ENCODE data around the gene GFOD1.
A peak's percentile ranks its signal among the peaks of the same experiment; 100 is the strongest.
"Not testable (repeated sequence)": the region's sequence is repeated elsewhere in the genome, so short reads cannot be mapped to it uniquely, and the experiment has no call there.

The GFOD1 gene

DNA sequence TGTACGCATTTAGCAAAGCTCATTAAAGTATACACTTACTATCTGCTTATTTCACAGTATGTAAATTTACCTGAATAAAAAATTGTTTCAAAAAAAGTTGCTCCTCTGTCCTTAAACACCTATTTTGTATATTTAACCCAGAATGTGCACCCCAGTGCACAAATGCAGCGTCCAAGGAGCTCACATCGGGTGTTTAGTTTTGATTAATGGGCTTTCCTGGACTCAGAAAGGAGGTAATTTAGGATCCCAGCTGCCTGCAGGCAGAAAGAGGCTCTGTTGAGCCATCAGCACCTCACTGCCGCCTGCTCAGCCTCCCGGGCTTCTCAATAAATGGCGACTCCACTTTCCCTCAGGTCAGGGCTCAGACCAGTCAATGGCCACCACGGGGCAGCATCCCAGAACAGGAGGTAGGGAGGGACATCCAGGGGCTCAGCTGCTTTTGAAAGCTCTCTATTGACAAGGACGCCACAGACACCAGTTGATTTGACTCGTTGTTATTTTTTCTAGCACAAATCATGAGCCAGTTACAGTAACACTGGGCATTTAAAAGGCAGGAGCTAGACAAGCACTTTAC, 88.9 kb downstream of the GFOD1 start:
- no peak for DNase-seq

DNA sequence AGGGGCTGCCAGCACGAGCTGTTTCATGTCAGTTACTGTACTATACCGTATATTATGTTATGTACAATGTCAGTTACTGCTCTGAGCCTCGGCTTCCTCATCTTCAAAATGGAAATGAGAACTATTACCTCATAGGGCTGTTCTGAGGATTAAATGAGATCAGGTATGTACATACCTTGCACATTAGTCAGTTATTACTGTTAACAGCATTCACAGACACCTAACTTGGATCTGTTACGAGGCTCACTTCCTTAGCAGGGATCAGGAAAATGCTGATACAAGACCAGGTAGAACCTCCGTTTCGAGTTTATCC, 89.4 kb downstream of the GFOD1 start:
- DNase-seq = no peak

- no peak for DNase-seq
These were observed 89.9 kb downstream of the GFOD1 start for GRCh38 chr6:13397359-13398068.

- no peak for DNase-seq
These were observed 91.1 kb downstream of the GFOD1 start for GRCh38 chr6:13396241-13396792.

DNA sequence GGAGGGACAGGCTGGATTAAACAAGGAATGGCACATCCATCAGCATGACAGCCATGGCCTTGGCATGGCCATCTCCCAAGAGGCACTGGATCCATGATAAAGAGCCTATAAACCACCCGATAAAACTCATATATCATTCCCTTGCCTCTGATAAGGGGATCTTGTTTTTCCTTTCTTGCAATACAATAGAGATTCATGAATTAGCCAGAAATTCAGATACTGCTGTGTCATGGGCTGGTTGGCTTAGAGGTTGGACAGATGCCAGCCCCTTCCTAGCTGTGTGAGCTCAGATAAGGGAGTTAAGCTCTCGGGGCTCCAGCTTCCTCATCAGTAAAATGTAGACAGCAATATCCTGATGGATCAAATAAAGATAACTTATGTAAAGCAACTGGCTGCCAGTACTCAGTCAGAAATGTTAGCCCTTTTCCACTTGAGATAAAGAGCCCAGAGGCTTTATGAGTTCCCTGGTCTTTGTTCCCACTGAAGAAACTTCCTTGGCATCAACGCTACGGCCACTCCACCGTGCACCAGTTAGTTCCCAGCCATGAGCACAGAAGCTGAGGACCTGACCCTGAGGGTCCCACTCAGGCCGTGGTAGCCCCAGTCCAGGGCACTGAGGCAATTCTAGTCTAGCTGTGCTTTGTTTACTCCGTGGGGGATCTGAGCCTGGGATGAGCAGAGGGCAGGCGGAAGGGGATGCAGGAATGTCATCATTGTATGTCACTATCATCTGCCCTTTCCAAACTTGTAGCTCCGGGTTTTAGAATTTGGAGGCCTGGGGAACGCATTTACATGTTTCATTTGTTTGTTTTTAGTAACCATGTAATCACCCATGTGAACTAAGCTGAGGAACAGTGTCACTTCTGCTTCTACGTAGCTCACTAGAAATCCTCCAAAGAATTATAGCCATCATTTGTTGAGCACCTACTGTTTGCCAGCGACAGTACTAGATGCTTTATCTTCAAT, 91.8 kb downstream of the GFOD1 start:
- no peak for DNase-seq

DNA sequence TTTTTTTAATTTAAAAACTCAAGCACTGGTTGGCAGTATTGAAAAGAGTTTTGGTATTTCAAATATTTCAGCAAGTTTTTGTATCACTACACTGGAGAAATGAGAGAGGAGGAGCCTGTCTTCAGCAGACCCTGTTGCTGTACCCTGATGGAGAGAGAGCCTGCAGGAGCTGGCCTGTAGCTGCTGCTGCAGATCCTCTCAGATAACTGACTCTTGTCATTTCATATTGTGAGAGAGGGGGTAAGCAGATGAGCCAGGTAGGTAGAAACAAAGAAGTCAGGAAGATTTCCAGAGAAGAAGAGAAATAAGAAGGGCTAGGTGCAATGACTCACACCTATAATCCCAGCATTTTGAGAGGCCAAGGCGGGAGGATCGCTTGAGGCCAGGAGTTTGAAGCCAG, 94.9 kb downstream of the GFOD1 start:
- no peak for DNase-seq

DNA sequence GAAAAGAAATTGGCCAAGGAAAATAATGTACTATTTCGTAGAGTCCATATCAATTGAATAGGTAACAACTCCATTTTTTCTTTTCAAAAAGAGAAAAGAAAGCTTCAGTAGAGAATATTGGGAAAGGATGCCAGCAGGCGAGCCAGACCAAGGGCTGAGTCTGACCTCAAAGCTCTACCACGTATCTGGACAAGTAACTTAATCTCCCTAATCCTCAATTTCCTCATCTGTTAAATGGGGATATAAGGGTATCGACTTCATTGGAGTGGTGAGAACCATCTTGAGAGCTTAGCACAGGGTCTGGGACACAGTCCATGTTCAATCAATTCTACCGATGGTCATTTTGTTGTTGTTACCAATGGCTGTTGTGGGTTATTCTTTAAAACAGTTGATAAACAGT, 95.9 kb downstream of the GFOD1 start:
- DNase-seq = no peak

DNA sequence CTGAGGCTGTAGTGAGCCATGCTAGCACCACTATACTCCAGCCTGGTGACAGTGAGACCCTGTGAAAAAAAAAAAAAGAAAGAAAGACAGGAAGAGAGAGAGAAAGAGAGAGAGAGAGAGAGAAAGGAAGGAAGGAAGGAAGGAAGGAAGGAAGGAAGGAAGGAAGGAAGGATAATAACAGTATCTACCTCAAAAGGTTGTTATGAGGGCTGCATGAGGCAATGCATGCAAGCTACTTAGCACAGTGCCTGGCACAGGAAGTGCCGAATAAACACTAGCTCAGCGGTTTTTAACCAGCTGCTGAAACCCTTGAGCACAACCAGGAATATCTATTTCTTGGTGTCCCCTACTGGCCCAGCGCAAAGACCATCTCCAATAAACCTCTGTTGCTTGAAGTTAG, 96.7 kb downstream of the GFOD1 start:
- no peak for DNase-seq

- DNase-seq = peak; percentile 7
These were observed 98.2 kb downstream of the GFOD1 start for GRCh38 chr6:13389237-13389636.

- not testable (repeated sequence) for DNase-seq
These were observed 98.6 kb downstream of the GFOD1 start for GRCh38 chr6:13388769-13389168.

DNA sequence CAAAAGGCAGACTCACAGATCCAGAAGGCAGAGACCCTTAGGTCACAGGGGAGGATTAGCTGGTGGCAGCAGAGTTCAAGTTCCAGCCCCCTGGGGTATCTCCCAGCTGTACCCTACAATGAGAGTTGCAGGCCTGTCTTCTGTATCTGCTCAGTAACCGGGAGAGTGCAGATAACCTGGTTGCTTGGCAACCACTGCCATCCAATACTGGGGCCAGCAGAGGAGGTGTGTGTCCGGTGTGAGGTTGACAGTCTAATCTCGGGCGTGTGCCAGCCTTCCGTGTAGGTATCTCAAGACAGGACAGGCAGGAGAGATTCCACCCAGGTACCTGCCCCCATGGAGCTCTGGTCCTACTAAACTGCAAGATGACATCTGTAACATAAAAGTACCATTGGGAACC, 102.4 kb downstream of the GFOD1 start:
- DNase-seq = peak; percentile 9

GRCh38 chr6:13384506-13384905, 102.9 kb downstream of the GFOD1 start:
- DNase-seq = no peak

GRCh38 chr6:13383328-13384163, 103.9 kb downstream of the GFOD1 start:
- no peak for DNase-seq

DNA sequence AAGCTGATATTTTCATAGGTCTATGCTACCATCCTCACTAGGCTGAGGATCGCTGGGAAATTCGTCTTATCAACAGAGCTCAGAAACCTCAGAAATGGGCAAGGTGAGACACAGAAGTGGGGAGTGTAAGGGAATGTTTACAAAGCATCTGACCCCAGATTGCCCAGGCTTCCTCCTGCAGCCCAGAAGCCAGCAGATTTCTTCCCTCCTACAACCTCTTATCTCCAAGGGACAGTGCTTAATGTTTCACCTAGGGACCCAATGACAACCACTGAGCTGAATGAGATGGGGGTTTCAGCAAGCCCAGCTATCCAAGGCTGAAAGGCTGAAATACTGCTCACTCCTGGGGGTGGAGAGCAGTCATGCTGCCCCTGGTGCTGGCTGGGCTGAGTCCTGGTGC, 106.6 kb downstream of the GFOD1 start:
- DNase-seq = no peak

DNA sequence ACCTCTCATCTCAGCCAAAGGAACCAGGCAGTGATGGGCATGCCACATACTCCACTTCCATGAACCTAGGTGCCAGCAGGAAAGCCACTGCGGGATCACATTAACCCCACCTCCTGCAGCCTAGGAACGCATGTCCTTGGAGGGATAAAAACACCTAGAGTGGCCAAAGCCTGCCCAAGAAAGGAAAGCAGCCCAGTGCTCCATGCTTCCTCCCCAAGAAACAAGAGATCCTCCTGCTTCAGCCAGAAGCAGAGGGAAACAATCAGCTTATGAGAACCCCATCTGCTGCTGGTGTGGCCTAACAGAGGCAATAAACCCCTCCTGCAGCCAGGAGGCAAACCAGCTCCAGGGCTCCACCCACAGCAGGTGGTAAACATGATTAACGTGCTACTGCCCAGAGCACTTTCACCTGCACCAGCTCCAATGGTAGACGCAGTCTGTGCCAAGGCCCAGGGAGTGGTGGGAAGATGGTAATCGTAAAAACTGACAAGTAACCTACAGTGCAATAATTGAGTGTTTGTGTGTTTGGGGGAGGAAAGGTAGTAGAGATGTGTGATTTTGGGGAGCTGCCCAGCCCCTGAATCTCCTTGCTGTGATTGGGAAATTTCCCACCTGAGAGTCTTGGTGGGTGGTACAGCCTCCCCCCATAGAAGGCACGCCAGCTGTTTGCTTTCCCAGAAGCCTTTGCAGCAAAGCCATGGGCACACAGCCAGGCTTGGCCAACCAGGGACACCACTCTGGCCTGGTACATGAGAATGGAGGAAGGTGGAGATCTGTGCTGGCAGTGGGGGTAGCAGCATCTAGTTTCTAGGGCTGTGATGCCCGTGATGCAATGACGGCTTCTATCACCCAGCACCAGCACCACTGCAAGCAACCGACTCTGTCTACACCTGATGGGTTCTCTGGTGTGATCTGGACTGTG, 108.5 kb downstream of the GFOD1 start:
- no peak for DNase-seq

DNA sequence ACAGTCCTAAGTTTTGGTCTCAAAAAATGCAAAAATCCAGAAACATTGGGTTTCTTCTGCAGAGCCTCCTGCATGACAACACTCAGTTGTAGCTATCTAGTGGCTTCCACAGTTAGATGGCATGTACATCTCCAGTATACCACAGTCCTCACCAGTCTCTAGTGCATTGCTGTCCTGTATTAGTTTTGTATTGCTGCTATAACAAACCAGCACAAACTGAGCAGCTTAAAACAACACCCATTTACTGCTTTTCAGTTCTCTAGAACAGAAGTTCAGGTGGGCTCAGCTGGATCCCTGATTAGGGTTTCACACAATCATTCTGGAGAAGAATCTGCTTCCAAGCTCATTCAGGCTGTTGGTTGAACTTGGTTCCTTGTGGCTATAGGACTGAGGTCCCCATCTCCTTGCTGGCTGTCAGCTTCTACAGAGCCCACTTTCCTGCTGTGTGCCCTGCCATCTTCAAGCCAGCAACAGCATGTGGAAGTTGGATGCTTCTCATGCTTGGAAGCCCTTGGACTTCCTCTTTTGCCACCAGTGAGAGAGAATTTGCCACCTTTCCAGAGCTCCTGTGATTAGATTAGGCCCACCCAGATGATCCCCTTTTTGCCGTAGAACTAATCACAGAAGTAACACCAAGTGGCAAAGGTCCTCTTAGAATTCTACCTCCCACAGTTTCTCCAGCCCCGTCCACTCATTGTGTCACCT, 110.2 kb downstream of the GFOD1 start:
- no peak for DNase-seq

DNA sequence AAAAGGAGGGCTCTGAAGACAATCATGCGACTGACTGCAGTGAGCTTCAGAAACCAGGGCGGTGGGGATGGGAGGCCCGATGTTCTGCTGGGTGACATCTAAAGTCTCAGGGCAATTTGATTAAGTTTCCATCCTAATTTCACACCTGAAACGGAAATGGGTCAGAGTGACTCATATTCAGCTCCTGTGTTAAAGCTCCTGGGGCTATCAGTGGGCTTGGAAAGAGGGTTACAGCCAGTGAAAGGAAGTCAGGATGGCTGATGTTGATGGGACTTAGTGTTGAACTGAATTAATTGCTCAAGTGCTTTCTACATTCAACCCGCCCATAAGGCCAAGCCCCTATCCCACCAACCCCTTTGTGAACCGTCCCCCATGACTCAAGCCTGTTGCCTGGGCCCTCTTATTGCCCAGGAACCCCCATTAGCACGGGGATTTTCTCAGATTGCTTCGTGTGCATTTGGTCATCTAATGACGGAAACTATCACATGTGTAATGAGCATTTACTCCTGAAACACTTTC, 112.0 kb downstream of the GFOD1 start:
- DNase-seq = peak; percentile 74

- DNase-seq = no peak
These were observed 113.5 kb downstream of the GFOD1 start for GRCh38 chr6:13373919-13374318.

- DNase-seq = no peak
These were observed 113.9 kb downstream of the GFOD1 start for GRCh38 chr6:13373488-13373886.

DNA sequence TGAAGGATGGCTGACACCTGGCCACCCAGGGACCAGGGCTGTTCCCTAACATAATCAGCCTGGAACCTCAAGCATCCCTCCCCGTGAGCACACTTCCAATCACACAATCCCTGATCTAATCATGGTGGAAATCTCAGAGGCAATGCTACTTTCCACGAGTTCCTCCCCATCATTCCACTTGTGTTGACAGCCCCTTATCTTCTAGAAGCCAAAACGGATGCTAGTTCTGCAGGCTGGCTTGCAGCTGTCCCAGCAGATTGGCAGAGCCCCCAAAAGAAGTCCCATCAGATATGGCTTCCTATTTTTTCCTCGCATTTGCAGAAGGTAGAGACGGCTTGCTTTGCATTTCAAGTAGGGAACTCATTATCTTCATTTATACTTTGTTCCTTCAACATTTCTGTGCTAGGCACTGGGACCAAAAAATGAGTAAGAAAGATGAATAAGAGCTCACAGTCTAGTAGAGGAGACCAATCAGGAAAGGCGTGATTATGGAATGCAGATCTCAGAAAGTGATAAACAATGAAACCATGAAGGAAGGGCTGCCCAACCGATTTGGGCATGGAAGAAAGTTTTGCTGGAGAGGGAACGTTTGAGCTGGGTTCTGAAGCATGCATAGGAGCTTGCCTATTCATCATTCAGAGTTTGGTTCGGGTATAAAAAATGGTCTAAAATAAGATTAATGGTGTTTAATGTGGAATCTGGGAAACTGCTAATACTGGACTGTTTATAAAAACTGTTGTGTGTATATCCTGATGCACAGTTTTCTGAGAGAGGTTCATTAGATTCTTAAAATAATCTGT, 114.5 kb downstream of the GFOD1 start:
- no peak for DNase-seq

Data from activated CD8-positive, alpha-beta memory T cell treated with anti-CD3 and anti-CD28 coated beads for 24 hours (primary cell).